Osteoblast (primary cell): Measurements from ENCODE around the gene ROPN1L. TPM values are rescaled to one million over a fixed set of nuclear protein-coding genes. Genes with fewer than 3 reads are reported as not detected.

Experiments
- DNase-seq: peaks from one replicate; pipeline ENCODE4 v3.0.0; 2011; ENCODE audit warnings: low spot score, mixed read lengths; ENCODE audit not compliant: insufficient read length; ENCODE audit errors: missing footprints
- H2AFZ ChIP-seq: 2 replicates; pipeline ENCODE4 v1.6.0; 2011; ENCODE audit warnings: mild to moderate bottlenecking, low read length
- H3K27ac ChIP-seq: 2 replicates; pipeline ENCODE4 v1.5.1; 2011; ENCODE audit warnings: mild to moderate bottlenecking, low read depth, low read length, moderate library complexity
- H3K27me3 ChIP-seq: 2 replicates; pipeline ENCODE4 v1.6.0; 2012; ENCODE audit warnings: mild to moderate bottlenecking, control low read depth, inconsistent platforms, low read length, moderate library complexity; ENCODE audit not compliant: insufficient read depth
- H3K36me3 ChIP-seq: 2 replicates; pipeline ENCODE4 v1.5.1; 2011; ENCODE audit warnings: mild to moderate bottlenecking, low read length, control low read depth, moderate library complexity; ENCODE audit not compliant: insufficient read depth
- H3K4me1 ChIP-seq: 2 replicates; pipeline ENCODE4 v1.5.1; 2011; ENCODE audit warnings: mild to moderate bottlenecking, low read length, control low read depth, moderate library complexity; ENCODE audit not compliant: insufficient read depth
- H3K4me2 ChIP-seq: 2 replicates; pipeline ENCODE4 v1.6.0; 2011; ENCODE audit warnings: mild to moderate bottlenecking, low read length; ENCODE audit not compliant: insufficient read depth
- H3K4me3 ChIP-seq: fragments of 200-600 bp; sonication (generic); 3 replicates; pipeline ENCODE4 v1.5.1; 2012; ENCODE audit warnings: mild to moderate bottlenecking, low read length, inconsistent platforms; ENCODE audit not compliant: insufficient read depth
- H3K79me2 ChIP-seq: 2 replicates; pipeline ENCODE4 v1.6.0; 2012; ENCODE audit warnings: mild to moderate bottlenecking, low read length, control low read depth, inconsistent platforms; ENCODE audit not compliant: insufficient read depth
- H3K9me3 ChIP-seq: 2 replicates; pipeline ENCODE4 v1.5.1; 2011; ENCODE audit warnings: low read depth, low read length, control low read depth
- H4K20me1 ChIP-seq: 2 replicates; pipeline ENCODE4 v1.6.0; 2012; ENCODE audit warnings: mild to moderate bottlenecking, low read length, control low read depth; ENCODE audit not compliant: insufficient read depth
- CTCF ChIP-seq: IDR thresholded peaks from 2 replicates; pipeline ENCODE4 v1.5.1; 2011; ENCODE audit warnings: mild to moderate bottlenecking, low read depth, low read length, moderate library complexity; ENCODE audit errors: extremely low read depth
- total RNA-seq: library from RNA; depleted of rRNA; stranded (reverse); fragments of >200 nt; gene quantifications from 2 replicates; pipeline ENCODE4 v1.2.3, GENCODE V29; 2012

ROPN1L gene
- total RNA-seq, 1 donor, result 0.72 TPM

GRCh38 chr5:10411336-10411735 is 30.3 kb upstream of the ROPN1L start:
- peaks cover 94% of the 10 kb centered on the region for H3K36me3 ChIP-seq
- no peak for DNase-seq
- no peak overlapping the region for H3K27ac ChIP-seq
- no peak for TF ChIP-seq CTCF
- no peaks in the 10 kb centered on the region for H3K9me3 ChIP-seq
- no peaks in the 10 kb centered on the region for H3K79me2 ChIP-seq
- H2AFZ ChIP-seq, result no peak overlapping the region
- no peak overlapping the region for H3K4me3 ChIP-seq
- H3K4me2 ChIP-seq, result no peak overlapping the region
- H3K4me1 ChIP-seq, result no peaks in the 10 kb centered on the region
- no peaks in the 10 kb centered on the region for H3K27me3 ChIP-seq
- no peaks in the 10 kb centered on the region for H4K20me1 ChIP-seq

- Histone ChIP-seq H3K9me3 (no peaks in the 10 kb centered on the region), H3K27me3 (no peaks in the 10 kb centered on the region), H3K4me2 (no peak overlapping the region), H3K36me3 (peaks cover 87% of the 10 kb centered on the region), H3K4me1 (peaks cover 14% of the 10 kb centered on the region), H3K79me2 (no peaks in the 10 kb centered on the region), H2AFZ (no peak overlapping the region), H3K4me3 (no peak overlapping the region), H4K20me1 (no peaks in the 10 kb centered on the region), H3K27ac (no peak overlapping the region)
- TF ChIP-seq CTCF, result no peak
- DNase-seq, result no peak
These were observed 24.8 kb upstream of the ROPN1L start for GRCh38 chr5:10416868-10417267.

GRCh38 chr5:10418654-10419345 is 22.9 kb upstream of the ROPN1L start:
- Histone ChIP-seq H3K27me3 (no peaks in the 10 kb centered on the region), H4K20me1 (no peaks in the 10 kb centered on the region)

More at GRCh38 chr5:10418654-10419345, 22.9 kb upstream of the ROPN1L start:
- no peaks in the 10 kb centered on the region for H3K79me2 ChIP-seq
- no peaks in the 10 kb centered on the region for H3K9me3 ChIP-seq
- H3K4me1 ChIP-seq, result peaks cover 14% of the 10 kb centered on the region
- H3K36me3 ChIP-seq, result peaks cover 78% of the 10 kb centered on the region
- H3K4me3 ChIP-seq, result no peak overlapping the region
- H2AFZ ChIP-seq, result no peak overlapping the region
- no peak overlapping the region for H3K27ac ChIP-seq
- DNase-seq, result no peak
- no peak overlapping the region for H3K4me2 ChIP-seq
- no peak for TF ChIP-seq CTCF
